Inflammatory macrophage (primary cell): ENCODE data around the gene SYNE1.
"Not testable (repeated sequence)": the region's sequence is repeated elsewhere in the genome, so short reads cannot be mapped to it uniquely, and the experiment has no call there.

Experiments
- DNase-seq, 2 donors: peaks; one replicate each; pipeline ENCODE4 v3.0.0-alpha.2; 2020 to 2022

The SYNE1 gene

GRCh38 chr6:152490971-152491378 lies 146.2 kb downstream of the SYNE1 start:
- DNase-seq: not testable (repeated sequence)

GRCh38 chr6:152484806-152485205 lies 152.4 kb downstream of the SYNE1 start:
- no peak for DNase-seq

GRCh38 chr6:152482289-152482688 lies 154.9 kb downstream of the SYNE1 start:
- DNase-seq: no peak

GRCh38 chr6:152478377-152479010 lies 158.7 kb downstream of the SYNE1 start:
- no peak for DNase-seq

- DNase-seq: no peak
Measured at GRCh38 chr6:152474354-152474753, 162.8 kb downstream of the SYNE1 start.

GRCh38 chr6:152472325-152472724 lies 164.8 kb downstream of the SYNE1 start:
- no peak for DNase-seq

- no peak for DNase-seq
Measured at GRCh38 chr6:152471456-152472265, 165.5 kb downstream of the SYNE1 start.

- no peak for DNase-seq
Measured at GRCh38 chr6:152463164-152463563, 174.0 kb downstream of the SYNE1 start.

GRCh38 chr6:152462716-152463115 lies 174.4 kb downstream of the SYNE1 start:
- no peak for DNase-seq

- DNase-seq: no peak
Measured at GRCh38 chr6:152461556-152461955, 175.6 kb downstream of the SYNE1 start.

- no peak for DNase-seq
Measured at GRCh38 chr6:152458648-152459644, 178.2 kb downstream of the SYNE1 start.

GRCh38 chr6:152457949-152458624 lies 179.1 kb downstream of the SYNE1 start:
- no peak for DNase-seq

- no peak for DNase-seq
Measured at GRCh38 chr6:152454003-152454402, 183.2 kb downstream of the SYNE1 start.

- no peak for DNase-seq
Measured at GRCh38 chr6:152453421-152453820, 183.7 kb downstream of the SYNE1 start.

GRCh38 chr6:152452639-152453038 lies 184.5 kb downstream of the SYNE1 start:
- DNase-seq: no peak

GRCh38 chr6:152450519-152450918 lies 186.6 kb downstream of the SYNE1 start:
- no peak for DNase-seq

- no peak for DNase-seq
Measured at GRCh38 chr6:152441902-152442301, 195.3 kb downstream of the SYNE1 start.

- DNase-seq: no peak
Measured at GRCh38 chr6:152435816-152436215, 201.3 kb downstream of the SYNE1 start.

GRCh38 chr6:152432758-152433157 lies 204.4 kb downstream of the SYNE1 start:
- no peak for DNase-seq

GRCh38 chr6:152428126-152428525 lies 209.0 kb downstream of the SYNE1 start:
- DNase-seq: no peak

- no peak for DNase-seq
Measured at GRCh38 chr6:152426276-152426675, 210.9 kb downstream of the SYNE1 start.
